ENCODE results near the gene NTSR2.

- no peak for TF ChIP-seq CTCF (IDR thresholded peaks at IDR 0.05)
- TF ChIP-seq POLR2A (IDR thresholded peaks at IDR 0.05): no peak
- no peak for TF ChIP-seq EP300 (IDR thresholded peaks at IDR 0.05)
- no peak for TF ChIP-seq POLR2AphosphoS5 (IDR thresholded peaks at IDR 0.05)
Observed at GRCh38 chr2:11640132-11640531, 29.9 kb downstream of the NTSR2 start.
